H4 (cell line): Measurements from ENCODE around the gene RGMA. TPM values are rescaled to one million over a fixed set of nuclear protein-coding genes. Genes with fewer than 3 reads are reported as not detected.

Experiments used
- DNase-seq: peaks from one replicate; pipeline ENCODE4 v3.0.0-alpha.2; 2015; ENCODE audit warnings: low spot score
- total RNA-seq: library from RNA; depleted of rRNA; stranded (reverse); fragments of >200 nt; shearing (Covaris generic); gene quantifications from 2 replicates; pipeline ENCODE4 v1.2.3, GENCODE V29; 2014; rRNA removed

Gene RGMA, protein sequence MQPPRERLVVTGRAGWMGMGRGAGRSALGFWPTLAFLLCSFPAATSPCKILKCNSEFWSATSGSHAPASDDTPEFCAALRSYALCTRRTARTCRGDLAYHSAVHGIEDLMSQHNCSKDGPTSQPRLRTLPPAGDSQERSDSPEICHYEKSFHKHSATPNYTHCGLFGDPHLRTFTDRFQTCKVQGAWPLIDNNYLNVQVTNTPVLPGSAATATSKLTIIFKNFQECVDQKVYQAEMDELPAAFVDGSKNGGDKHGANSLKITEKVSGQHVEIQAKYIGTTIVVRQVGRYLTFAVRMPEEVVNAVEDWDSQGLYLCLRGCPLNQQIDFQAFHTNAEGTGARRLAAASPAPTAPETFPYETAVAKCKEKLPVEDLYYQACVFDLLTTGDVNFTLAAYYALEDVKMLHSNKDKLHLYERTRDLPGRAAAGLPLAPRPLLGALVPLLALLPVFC
- total RNA-seq: 0.29 and 0.72 TPM in 2 replicates

DNA sequence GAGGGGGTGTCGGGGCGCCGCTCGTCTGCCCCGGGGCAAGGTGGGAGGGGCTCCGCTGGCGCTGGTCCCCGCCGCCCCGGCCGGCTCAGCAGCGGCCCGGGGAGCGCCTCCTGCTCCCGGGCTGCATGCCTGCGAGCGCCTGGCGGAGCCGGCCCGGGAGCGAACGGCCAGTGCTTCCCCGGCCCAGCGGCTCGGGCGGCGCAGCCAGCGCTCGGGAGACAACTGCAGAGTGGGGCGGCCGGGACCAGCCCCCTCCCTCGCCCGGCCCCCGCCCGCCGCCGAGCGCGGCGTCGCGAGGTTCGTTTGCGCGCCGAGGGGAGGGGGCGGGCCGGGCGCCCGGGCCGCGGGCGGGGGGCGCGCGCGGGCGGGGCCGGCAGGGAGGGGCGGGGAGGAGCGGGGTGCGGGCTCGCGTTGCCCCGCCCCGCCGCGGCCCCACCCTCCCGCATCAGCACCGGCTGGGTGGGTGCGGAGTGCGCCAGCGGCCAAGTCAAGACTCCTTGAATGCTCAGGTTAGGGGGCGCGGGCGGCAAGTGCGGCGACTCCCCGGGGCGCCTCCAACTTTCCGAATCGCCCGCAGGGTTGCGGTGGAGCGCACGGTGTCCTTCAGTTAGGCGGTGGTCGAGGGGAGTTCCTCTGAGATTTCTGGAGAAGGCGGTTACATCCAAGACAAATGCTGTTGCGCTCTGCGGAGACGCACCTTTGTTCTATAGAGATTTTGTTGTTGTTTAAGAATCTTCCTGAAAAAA lies at the start of gene RGMA:
RGMA (minus strand) TSS at position 231 of the 746 bp plus-strand sequence. CDS start 279 bp downstream, outside the sequence.
- DNase-seq: no peak

DNA sequence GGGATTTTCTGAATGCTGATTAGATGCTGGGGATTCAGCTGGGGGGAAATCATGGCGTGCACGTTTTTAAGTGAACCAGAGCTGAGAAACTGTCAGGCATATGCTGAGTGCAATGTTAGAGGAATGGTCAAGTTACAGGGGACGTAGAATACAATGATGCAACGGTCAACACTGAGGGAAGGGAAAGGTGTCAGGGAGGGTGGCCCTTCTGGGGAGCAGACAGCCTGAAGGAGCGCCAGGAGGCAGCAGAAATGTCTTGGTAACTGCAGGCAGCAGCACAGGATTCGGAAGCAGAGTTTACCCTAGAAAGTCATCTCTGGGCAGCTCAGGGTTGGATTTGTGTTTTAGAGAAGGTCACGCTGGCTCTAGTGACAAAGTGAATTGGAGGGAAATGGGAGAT lies 47.6 kb upstream of the RGMA start:
- no peak for DNase-seq

DNA sequence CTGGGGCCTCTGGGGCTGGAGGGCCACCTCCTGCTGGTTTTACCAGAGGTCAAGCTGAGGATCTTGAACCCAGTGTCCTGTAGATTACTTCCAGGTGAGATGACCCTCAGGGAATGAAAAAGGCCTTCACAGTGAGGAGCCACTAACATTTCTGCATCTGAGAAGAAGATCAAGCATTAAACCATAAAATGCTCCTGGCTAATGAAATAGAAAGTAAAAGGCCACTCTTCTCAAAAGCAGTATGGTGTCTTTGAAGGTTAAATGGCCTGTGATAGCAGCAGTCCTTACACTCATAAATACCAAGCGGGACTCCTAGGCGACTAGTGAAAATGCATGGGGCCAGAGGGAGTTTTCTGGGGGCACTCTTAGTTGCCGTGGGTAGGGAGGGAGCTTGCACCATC lies 47.0 kb upstream of the RGMA start:
- DNase-seq: no peak

DNA sequence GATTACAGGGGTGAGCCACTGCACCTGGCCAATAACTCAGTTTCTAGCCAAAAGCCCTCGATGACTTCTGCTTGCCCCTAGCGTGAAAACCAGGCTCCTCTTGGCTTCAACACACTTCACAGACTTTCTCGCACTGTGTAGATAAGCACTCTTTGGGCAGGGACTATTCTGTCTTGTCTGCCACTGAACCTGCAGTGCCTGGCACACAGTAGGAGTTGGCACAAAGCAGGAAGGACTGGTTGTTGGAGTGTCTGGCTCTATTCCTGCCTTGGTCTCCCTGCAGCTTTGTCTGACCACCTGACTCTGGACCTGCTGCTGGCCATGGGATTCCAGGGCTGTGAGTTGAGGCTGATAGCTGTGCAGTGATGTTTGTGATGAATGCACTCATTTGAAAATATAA lies 46.4 kb upstream of the RGMA start:
- no peak for DNase-seq

DNA sequence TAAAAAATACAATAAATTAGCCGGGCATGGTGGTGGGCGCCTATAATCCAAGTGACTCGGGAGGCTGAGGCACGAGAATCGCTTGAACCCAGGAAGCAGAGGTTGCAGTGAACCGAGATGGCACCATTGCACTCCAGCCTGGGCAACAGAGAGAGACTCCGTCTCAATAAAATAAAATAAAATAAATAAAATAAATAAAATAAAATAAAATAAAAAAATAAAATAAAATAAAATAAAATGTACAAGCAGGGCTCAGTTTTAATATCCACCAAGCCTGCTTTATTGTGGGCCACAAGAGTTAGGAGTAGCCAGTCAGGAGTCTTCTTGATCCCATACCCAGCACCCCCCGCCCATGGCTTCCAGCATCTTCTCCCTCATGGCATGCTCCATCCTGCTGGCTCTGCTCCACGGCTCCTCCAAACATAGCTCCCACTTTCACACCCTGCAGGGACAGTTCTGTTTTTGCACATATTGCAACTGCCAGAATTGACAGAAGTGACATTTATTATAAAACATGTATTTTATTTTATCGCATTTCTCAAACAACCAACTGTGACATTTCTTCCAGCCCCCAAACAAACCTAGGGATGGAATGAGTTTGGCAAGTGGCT lies 42.6 kb upstream of the RGMA start:
- DNase-seq: no peak

DNA sequence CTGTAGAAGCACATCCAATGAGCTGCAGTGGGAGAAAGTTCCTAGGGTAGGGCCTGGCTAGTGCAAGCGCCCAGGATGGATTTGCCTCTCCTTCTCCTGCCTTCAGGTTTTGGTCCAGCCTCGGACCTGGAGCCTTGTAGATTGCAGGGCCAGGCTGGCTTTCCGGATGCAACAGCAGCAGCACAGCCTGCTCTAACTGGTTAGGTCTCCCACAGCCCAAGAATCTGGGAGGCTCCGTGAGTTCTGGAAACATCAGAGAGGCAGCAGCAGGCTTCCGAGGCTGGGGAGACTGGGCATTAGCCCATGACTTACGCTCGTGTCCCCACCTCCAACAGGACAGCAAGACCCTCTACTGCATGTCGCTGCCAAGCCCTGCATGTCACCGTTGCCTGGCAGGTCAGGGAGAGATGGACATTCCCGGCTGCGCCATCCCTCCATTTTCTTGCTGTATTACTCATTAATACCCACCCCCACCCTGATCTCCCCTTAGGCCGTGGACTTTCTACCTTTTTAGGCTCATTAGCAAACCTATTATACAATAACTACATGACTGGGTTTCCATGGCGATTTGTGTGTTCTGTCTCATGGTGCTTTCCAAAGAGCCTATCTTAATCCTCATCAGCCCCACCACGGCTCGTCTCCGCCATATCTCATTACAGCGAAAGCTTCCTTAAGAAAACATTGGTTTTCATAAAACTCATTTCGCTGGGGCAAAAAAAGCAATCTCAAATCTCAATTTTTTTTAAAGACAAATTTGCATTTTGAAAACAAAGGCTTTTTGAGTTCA lies 40.9 kb upstream of the RGMA start:
- DNase-seq: no peak

DNA sequence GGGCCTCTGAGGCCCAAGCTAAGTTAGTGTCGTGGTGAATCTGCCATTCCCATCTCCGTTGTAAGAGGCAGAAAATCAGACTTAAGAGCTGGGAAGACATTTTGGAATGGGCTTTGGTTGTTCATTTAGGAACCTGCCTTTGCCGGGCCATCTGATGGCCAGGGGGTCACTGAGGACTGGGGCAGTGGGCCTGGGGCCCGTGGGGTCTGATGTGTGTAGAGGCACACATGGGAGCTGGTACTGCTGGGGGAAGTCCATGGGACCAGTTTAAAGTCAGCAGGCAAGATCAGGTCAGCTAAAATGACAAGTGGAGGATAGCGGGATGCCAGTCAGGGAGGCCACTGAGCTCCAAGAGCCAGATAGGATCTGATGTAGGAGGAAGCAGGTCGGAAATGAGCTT lies 38.3 kb upstream of the RGMA start:
- no peak for DNase-seq

DNA sequence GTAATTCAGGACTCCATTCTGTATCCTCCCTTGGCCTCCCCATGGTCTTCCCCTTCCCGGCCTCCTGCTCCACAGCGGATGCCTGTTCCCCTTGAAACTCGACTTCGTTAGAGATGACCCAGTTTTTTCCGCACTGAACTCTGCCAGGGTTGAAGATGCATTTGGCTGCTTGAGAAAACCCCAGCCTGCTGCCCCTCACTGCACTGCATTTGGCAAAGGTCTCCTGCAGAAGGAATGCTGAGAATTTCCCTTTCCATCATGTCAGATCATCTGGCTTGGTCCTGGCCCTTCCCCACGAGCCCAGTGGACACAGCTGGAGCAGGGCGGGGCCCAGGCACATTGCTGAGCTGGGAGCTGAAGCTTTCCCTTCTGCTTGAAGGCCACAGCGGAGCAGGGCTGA lies 37.6 kb upstream of the RGMA start:
- DNase-seq: no peak

DNA sequence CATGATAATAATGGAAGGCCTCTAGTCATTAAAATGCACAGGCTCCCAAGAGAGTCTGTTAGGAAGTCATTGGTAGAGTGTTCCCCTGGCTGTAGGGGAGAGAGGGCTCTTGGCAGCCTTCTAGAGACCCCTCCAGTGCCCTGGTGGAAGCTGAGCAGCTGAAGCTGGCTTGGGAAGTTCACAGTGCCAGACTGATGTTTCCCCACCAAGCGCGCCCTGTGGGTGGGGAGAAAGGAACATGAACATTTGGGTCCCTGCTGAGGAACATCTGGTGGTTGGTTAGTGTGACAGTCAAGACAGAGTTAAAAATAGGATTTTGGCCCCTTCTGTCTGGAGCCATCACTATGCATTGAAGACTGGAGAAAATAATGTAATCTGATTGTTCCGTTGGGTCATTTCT lies 37.1 kb upstream of the RGMA start:
- no peak for DNase-seq

DNA sequence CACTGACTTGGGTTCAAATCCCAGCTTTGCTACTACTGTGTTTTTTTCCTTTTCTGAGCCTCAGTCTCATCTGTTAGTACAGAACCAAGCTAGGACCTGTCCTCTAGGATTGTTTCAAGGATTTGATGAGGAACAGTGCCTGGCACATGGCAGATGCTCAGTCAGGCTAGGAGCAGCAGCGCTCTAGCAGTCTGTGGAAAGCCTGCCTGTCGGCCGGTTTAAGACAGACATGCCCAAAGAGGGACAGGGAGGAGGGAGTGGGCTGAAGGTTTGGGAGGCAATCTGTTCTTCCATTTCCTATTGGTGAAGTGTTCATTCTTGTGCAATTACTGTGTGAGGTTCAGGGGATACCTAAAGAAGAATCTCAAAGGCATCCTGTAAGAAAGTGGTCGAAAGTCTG lies 35.1 kb upstream of the RGMA start:
- no peak for DNase-seq

DNA sequence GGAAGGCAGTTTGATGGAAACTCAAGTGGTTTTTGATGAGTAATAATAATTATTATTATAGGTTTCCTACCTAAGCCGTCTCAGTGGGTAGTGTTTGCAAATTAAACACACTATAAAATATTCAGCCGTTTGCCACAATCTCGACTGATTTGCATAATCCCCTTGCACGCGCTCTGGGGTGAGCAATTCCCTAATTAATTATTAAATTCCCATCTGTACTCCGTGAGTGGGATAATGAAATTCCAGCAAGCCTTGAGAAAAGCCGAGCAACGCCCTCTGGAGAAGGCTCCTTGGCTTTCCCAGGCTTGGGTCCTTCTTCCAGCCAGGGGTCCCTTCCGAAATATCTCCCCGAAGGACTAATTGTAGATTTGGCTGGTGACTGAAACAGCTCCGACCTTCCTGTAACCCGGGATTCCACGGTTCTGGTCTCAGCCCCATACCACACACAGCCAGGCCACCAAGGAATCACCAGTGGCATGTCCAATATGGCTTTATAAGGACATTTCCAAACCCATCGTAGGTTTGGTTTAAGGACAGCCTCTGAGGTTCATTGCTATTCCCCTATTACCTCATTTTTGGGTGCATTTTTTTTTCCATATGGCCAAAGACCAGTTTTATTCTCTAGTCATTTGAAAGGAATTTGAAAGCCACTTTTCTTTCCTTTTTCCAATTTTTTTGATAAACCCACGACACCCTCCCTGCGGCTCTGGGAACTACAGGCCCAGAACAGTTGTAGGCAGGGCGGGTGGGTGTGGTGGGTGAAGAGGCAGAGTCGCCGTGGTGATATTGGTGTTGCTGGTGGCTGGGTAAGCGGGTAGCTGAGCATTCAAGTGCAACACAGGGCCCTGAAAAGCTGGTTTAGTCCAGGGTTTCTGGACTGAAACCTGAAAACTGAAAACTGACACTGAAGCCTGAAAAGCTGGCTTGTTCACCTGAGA lies 33.2 kb upstream of the RGMA start:
- DNase-seq: no peak

DNA sequence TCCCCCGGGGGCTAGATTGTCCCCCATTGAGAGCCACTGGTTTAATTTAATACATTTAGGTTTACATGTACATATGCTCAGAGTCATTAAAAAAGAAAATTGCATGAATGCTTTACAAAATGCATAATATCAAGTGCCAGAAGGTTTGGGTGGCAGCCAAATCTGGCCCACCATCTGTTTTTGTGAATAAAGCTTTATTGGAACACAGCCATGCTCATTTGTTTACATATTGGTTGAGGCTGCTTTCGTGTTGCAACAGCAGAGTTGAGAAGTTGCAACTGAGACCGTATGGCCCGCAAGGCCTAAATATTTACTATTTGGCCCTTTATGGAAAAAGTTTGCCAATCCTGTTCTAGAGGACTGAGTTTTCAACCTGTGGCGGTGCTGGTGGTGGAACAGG lies 32.1 kb upstream of the RGMA start:
- no peak for DNase-seq

DNA sequence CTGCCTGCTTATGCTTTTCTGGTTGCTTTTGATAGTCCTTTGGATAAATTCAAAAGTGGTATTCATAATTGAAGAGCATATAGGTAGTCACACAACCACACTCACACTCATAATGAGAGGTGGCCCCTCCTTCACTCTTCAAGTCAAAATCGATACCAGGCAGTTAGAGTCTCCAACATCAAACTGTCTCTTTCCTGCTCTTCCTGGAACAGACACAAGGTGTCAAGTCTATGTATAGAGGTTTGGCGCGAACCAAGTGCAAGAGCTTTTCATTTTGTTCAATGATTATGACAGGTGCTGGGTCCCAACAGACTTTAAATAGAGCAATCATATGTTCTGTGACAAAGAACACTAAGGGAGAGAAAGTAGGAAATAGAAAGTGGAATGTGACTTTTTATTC lies 29.9 kb upstream of the RGMA start:
- DNase-seq: no peak

DNA sequence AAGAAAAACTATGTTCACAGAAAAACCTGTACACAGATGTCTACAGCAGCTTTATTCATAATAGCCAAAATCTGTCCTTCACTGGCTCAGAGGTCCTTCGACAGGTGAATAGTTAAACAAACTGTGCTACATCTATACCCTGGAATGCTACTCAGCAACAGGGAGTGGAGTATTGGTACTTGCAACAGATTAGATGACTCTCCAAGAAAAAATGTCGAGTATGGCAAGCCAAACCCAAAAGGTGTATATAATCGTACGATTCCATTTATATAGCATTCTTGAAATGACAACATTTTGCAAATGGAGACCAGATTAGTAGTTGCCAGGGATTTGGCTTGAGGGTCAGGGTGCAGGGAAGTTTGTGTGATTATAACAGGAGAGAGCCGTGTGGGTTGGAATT lies 22.4 kb upstream of the RGMA start:
- no peak for DNase-seq

DNA sequence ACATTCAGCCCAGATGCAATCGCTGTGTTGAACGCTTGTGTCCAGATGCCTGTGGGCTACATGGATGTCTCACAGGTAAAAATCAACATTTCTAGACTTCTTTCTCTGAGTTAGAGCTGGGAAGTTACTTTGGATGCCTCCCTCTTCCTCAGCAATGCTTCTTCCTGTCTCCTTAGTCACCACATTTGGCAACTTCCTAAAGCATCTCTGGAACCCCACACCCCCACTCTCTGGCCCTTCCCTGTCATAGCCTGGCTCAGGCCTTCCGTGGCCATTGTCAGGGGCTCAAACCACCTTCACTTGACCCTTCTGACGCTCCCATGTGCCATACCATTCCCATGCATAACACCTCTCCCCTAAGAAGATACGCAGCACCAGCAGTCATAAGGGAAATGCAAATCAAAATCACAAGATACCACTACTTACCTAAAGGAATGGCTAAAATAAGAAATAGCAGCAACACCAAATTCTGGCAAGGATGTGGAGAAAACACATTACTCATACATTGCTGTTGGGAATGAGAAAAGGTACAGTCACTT lies 21.6 kb upstream of the RGMA start:
- DNase-seq: no peak

DNA sequence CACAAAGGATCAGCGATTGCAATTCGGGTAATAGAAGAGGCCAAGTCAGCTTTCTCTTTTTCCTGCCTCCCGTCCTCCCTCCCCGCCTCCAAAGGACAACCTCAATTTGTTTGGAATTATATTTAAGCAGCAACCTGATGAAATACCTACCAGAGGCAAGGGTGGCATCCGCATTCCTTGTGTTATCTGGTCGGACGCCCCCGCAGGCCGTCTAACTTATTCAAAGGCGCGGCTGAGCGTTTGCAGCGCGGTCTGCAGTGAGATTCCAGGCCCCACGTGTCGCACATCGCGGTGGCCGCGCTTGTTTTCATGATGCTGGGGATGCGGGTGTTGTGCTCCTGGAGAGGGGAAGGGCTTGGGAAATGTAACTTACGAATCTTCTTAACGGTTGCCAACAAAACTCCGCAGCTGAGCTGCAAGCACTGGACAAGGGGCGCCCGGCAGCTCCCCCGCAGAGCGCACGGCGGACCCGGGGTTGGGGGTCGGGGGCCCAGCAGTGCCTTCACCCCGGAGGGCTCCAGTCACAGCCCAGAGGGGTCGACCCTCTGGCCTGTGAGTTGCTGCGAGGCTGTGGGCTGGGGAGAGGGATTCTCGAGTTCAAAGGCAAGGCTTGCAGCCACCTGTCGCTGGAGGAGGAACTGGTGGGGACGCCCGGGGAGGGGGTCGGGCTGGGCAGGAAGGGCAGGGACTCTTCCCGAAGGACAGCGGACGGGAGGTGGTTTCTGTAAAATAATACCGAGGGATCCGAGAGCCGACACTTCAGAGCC lies 20.5 kb upstream of the RGMA start:
- DNase-seq: no peak

DNA sequence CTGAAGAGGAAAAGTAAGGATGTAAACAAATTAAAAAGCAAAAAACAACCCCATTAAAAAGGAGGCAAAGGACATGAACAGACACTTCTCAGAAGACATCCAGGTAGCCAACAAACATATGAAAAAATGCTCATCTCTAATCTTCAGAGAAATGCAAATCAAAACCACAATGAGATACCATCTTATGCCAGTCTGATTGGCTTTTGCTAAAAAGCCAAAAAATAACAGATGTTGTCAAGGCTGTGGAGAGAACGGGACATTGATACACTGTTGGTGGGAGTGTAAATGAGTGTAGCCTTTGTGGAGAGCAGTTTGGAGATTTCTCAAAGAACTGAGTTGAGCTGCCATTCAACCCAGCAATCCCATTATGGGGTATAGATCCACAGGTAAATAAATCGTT lies 18.6 kb upstream of the RGMA start:
- DNase-seq: no peak

DNA sequence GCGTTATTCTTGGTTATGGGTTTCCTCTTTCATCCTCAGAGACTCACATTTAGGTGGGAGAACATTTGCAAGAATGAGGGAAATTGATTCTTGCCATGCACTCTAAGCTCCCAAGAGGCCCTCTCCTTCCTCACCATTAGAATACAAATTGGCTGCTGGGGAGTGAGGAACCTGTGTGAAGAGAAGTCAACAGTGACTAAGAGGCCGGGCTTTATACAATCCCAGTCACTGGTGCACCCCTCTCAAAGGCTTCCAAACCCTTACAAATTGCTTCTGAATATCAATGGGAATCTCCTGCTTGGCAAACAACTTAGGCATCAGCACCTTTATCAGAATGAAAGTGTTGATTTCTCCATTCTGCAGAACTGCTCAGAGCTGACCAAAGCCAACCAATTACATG lies 16.5 kb upstream of the RGMA start:
- no peak for DNase-seq

DNA sequence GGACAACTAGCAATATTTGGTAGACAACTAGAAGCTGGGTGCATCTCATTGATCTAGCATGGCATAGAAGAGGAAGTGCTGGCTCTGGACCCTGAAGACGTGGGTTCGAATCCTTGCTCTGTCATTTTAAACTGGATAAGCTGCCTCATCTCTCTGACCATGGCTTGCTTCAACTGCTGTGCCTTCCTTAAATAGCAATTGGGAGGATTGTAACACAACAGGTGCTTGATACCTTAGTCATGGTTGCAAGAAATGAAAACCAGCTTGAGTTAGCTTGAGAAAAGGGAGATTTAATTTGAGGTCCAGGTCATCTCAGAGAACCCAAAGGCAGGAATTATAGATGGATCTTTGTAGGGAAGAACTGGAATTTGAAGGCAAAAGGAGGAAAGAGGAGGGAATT lies 14.8 kb upstream of the RGMA start:
- DNase-seq: no peak

DNA sequence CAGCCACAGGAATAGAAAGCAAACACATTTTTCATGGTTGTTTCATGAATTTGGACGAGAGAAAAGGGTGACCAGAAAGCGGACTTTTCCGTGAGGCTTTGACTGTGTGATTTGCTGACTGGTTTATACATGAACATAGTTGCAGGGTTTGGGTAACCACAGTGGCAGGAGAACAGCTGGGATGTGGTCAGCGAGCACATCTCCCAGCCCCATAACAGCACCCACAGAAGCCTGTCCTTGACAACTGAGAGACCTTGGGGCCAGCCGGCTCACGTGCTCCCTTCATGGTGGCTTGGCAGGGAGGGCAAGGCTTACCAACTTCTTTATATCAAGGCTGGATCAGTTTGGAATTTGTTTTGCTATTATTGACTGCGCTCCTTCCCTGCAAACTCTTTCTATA lies 13.2 kb upstream of the RGMA start:
- peak; percentile 25 for DNase-seq
